ENCODE measurements around the gene BCR. TPM values are rescaled to one million over a fixed set of nuclear protein-coding genes. Genes with fewer than 3 reads are reported as not detected.

BCR gene
- total and polyA plus RNA-seq, 9 donors: 7.1 to 44.6 (median 35.6) TPM

DNA sequence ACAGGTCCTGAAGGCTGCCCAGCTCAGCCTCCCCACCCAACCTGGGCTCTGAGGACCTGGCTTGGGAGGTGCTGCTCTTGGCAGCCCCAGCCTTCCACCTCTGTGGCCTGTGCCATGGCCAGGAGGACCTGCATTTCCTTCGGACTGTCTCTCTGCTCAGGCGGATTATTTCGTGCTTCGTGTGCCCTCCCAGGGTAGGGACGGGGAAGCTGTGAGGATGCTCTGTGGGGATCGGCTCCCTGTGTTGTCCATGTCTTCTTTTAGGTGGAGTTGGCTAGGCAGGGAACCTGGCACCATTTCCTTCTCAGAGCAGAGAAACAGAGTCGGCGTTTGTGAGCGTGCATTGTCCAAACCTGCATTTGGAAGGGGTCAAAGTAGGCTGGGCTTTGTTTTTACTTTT lies 34.1 kb downstream of the BCR start:
- TF ChIP-seq, protein P1, sequence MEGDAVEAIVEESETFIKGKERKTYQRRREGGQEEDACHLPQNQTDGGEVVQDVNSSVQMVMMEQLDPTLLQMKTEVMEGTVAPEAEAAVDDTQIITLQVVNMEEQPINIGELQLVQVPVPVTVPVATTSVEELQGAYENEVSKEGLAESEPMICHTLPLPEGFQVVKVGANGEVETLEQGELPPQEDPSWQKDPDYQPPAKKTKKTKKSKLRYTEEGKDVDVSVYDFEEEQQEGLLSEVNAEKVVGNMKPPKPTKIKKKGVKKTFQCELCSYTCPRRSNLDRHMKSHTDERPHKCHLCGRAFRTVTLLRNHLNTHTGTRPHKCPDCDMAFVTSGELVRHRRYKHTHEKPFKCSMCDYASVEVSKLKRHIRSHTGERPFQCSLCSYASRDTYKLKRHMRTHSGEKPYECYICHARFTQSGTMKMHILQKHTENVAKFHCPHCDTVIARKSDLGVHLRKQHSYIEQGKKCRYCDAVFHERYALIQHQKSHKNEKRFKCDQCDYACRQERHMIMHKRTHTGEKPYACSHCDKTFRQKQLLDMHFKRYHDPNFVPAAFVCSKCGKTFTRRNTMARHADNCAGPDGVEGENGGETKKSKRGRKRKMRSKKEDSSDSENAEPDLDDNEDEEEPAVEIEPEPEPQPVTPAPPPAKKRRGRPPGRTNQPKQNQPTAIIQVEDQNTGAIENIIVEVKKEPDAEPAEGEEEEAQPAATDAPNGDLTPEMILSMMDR (IDR thresholded peaks at IDR 0.05): no peak
- TF ChIP-seq POLR2A (IDR thresholded peaks at IDR 0.05) (no peak), EP300 (IDR thresholded peaks at IDR 0.05) (no peak)
- Histone ChIP-seq H3K4me3 (no peak overlapping the region), H3K36me3 (no peaks in the 10 kb centered on the region), H3K4me1 (ENCODE audit: insufficient read depth) (peaks cover 20% of the 10 kb centered on the region), H3K27me3 (no peaks in the 10 kb centered on the region), H3K27ac (no peak overlapping the region), H3K9me3 (no peaks in the 10 kb centered on the region)
- DNase-seq: peak in 1 of 5 donors; percentile 23
- WGBS, 3 donors: 91 to 94% (median 92%) methylated on average over 9 of the region's 9 CpGs
- intact Hi-C loops (cut with DNase I): no loop called here

GRCh38 chr22:23215294-23216241 lies 35.3 kb downstream of the BCR start:
- intact Hi-C loops (cut with DNase I): no loop called here
- WGBS, 3 donors: 48 to 60% (median 52%) methylated on average over 12 of the region's 12 CpGs
- H3K27me3 ChIP-seq: no peaks in the 10 kb centered on the region
- no peak overlapping the region for H3K27ac ChIP-seq
- H3K9me3 ChIP-seq: no peaks in the 10 kb centered on the region
- TF ChIP-seq EP300 (IDR thresholded peaks at IDR 0.05) (no peak), POLR2A (IDR thresholded peaks at IDR 0.05) (no peak)
- TF ChIP-seq, protein P1 (IDR thresholded peaks at IDR 0.05): no peak
- no peaks in the 10 kb centered on the region for H3K36me3 ChIP-seq
- peak in 2 of 5 donors; percentile 27 to 55 for DNase-seq
- H3K4me1 ChIP-seq (ENCODE audit: insufficient read depth): peaks cover 23% of the 10 kb centered on the region
- no peak overlapping the region for H3K4me3 ChIP-seq

DNA sequence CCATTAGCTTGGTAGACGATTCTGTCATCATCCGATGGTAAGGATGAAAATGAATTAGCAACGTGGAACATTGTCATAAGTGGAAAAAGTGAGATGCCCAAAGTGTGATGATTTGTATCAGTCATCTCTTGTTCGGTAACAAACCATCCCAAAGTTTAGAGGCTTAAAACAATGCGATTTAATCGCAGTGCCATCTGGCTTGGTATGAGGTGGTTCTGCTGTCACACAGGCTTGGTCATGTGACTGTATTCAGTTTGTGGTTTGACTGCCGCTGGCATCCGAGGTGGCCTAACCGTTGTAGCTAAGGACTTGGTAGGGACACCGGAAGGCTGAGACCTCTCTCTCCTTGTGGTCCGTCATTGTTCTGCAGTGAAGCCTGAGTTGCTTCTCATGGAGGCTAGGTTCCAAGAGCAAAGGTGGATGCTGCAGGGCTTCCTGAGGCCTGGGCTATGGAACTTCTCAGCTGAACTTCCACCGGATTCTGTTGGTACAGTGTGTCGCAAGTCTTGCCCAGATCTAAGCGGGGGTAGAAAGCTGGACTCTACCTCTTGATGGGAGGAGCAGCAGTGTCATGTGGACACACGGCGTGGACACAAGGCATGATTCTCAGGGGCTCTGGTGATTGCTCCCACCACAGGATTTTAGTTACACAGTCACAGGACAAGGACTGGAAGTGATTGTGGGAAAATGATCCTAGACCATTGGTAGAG lies 36.3 kb downstream of the BCR start:
- no peak overlapping the region for H3K27ac ChIP-seq
- no peak for TF ChIP-seq POLR2A (IDR thresholded peaks at IDR 0.05)
- TF ChIP-seq, protein P1 (IDR thresholded peaks at IDR 0.05): no peak
- no peak for TF ChIP-seq EP300 (IDR thresholded peaks at IDR 0.05)
- peak in 2 of 5 donors; percentile 7 to 23 for DNase-seq
- no peak overlapping the region for H3K4me3 ChIP-seq
- H3K36me3 ChIP-seq: no peaks in the 10 kb centered on the region
- no peaks in the 10 kb centered on the region for H3K9me3 ChIP-seq
- intact Hi-C loops (cut with DNase I): no loop called here
- peaks cover 23% of the 10 kb centered on the region for H3K4me1 ChIP-seq (ENCODE audit: insufficient read depth)
- WGBS, 3 donors: 91 to 93% (median 91%) methylated on average over 16 of the region's 16 CpGs
- H3K27me3 ChIP-seq: no peaks in the 10 kb centered on the region

DNA sequence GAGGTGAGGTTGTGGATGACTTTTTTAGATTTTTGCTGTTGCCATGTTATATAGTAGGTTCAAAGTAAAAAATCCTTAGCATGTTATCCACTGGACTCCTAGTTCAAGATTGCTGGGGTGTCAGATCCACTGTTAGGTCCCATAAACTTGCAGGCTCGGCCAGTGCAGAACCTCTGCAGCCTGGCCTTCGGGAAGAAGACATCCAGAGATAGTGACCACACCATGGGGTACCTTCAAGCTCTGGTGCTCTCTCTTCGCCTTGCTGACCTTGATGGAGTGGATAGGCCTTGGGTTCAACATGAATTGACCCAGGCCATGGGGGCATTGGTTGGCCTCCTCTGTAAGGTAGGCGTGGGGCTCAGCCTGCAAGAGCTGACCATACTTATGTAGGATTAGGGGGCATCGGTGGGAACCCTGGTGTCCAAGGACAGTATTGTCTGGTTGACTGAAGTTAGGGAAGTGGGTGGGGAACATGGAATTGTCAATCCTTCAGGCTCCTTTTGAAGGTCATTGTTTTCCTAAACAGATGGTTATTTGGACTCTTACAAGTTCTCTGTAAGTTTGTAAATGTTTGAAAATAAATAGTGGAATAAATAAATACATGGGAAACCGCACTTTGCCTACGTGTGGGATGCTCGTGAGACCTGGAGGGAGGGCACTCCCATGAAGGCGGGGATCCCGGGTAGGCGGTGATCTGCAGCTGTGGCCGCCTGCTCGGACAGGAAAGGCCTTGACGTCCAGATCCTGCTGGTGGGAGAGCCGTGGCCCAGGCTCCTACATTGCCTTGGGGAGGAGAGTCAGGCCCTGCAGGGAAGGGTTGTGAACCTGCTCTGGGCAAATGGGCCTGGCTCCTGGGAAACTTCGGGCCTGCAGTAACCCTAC lies 37.1 kb downstream of the BCR start:
- Histone ChIP-seq H3K27me3 (no peaks in the 10 kb centered on the region), H3K36me3 (no peaks in the 10 kb centered on the region), H3K27ac (no peak overlapping the region), H3K9me3 (no peaks in the 10 kb centered on the region), H3K4me1 (ENCODE audit: insufficient read depth) (peaks cover 23% of the 10 kb centered on the region), H3K4me3 (no peak overlapping the region)
- intact Hi-C loops (cut with DNase I): no loop called here
- no peak for TF ChIP-seq POLR2A (IDR thresholded peaks at IDR 0.05)
- TF ChIP-seq EP300 (IDR thresholded peaks at IDR 0.05): no peak
- TF ChIP-seq, protein P1 (IDR thresholded peaks at IDR 0.05): no peak
- peak in 2 of 5 donors; percentile 37 to 50 for DNase-seq
- WGBS, 3 donors: 58 to 68% (median 66%) methylated on average over 16 of the region's 16 CpGs
